Renal cortex interstitium (tissue), 11 donors: ENCODE results near the gene RBFOX1. TPM values are rescaled to one million over a fixed set of nuclear protein-coding genes. Genes with fewer than 3 reads are reported as not detected.
"Not testable (repeated sequence)": the region's sequence is repeated elsewhere in the genome, so short reads cannot be mapped to it uniquely, and the experiment has no call there.

Experiments
- DNase-seq, 11 donors: peaks; one replicate each; pipeline ENCODE4 v3.0.0-alpha.2; 2013; ENCODE audit warnings: low read depth in 9 of 11, low spot score in 4 of 11; ENCODE audit errors: extremely low read depth in 1 of 11
- polyA plus RNA-seq, 3 donors: library from polyadenylated mRNA; unstranded; fragments of 120-200 nt; gene quantifications; one replicate each; pipeline ENCODE4 v1.2.1, GENCODE V29; 2013; ENCODE audit not compliant: insufficient read length in 3 of 3

Gene RBFOX1
- polyA plus RNA-seq, 3 donors: 2.7 to 4.3 (median 3.0) TPM

GRCh38 chr16:7442050-7442449, 109.4 kb downstream of the RBFOX1 start:
- DNase-seq: no peak

- DNase-seq: no peak
These were observed 110.5 kb downstream of the RBFOX1 start for GRCh38 chr16:7443142-7443541.

DNA sequence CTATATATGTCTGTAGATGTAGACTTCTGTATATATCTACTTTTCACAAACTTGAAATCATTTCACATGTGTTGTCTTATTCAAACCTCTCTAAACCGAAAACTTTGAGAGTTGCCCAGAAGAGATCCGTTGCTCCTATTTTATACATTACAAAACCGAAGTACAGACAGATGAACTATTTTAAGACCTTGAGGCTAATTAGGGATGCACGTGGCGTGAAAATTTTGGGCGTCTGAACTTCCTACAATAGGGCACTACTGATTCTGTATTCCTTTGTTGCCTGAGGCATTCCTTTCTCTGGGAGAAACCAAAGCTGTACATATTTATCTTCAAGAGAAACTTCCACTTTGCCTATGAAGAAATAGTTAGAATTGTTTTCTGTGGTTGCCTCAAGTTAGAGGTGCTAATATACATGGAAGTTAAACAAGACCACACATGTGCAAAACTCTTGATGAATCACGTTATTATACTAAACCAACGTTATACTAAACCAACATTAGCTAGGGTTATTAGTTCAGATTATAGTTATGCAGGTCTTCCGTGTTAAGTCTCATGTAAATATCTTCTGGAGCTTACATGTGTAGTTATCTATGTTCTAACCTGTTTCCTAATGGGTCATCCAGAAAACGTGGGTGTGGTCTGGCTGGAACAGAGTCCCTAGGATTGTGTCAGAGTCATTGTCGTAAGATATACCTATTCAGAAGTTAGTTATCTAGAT, 111.2 kb downstream of the RBFOX1 start:
- DNase-seq: no peak

- DNase-seq: no peak
These were observed 116.7 kb downstream of the RBFOX1 start for GRCh38 chr16:7449306-7449705.

DNA sequence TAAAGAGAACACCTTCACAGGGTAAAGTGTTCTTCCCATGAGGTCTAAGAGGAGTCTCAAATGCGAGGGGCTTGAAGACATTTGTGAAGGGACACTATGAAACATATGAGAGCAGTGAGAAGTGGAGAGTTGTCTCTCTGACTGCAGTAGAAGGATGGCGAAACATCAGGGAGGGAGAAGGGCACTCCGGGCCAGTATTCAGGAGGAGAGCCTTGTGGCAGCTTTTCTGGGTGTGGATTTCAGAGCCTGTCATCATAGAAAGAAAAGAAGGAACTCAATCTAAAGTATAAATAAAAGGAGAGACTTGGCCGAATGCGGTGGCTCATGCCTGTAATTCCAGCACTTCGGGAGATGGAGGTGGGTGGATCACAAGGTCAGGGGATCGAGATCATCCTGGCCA, 117.2 kb downstream of the RBFOX1 start:
- no peak for DNase-seq

DNA sequence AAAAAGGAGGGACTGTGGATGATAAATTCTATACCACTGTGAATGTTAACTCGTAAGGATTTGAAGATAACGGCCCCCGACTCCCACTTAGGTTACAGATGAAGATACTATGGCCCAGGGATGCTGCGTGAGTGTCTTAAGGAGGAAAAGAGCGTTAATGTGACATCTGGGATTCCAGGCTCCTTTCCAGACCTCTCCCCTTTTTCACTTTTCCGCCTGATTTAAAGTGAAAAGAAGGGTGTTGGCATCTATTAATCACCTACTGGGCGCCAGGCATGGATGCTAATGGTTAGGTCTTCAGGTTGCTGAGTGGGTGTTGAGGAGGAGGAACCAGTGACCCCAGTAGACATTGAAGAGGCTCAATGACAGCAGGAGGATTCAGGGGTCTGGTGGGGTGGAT, 117.8 kb downstream of the RBFOX1 start:
- peak in 1 of 11 donors; percentile 14 for DNase-seq

GRCh38 chr16:7452090-7452489, 119.4 kb downstream of the RBFOX1 start:
- no peak for DNase-seq

DNA sequence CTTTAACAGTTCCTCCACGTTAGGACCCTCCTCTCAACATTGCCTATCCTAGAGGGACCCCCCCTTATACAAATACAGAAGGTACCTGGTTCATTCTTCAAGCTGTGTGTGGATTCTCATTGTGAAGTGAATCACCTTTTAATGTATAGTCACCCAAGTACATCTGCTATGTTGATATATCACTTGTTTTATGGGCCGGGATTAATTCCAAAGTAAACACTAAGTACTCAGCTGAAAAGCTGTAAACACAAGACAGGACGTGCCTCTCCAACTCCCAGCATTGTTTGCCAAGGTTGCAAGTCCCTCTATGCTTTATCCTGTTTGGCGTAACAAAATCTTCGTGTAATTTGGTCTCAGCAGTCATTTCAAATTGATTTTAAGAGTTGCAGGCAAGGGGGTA, 123.6 kb downstream of the RBFOX1 start:
- DNase-seq: peak in 8 of 11 donors; percentile 12 to 59 (median 30)

GRCh38 chr16:7458144-7458543, 125.5 kb downstream of the RBFOX1 start:
- DNase-seq: no peak

DNA sequence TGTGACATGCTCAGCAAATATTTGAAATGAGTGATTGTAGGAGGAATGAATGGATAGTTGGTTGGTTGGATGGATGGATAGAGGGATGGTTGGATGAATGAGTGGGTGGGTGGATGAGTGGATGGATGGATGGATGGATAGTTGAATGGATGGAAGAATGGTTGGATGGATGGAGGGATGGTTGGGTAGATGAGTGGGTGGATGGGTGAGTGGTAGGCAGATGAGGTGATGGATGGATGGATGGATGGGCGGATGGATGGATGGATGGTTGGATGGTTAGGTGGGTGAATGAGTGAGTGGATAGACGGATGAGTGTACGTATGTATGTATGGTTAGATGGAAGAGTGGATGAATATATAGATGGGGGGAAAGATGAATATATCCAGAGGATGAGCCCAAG, 137.7 kb downstream of the RBFOX1 start:
- no peak for DNase-seq

- DNase-seq: no peak
These were observed 138.6 kb downstream of the RBFOX1 start for GRCh38 chr16:7471268-7471667.

GRCh38 chr16:7482032-7482431, 149.4 kb downstream of the RBFOX1 start:
- no peak for DNase-seq

DNA sequence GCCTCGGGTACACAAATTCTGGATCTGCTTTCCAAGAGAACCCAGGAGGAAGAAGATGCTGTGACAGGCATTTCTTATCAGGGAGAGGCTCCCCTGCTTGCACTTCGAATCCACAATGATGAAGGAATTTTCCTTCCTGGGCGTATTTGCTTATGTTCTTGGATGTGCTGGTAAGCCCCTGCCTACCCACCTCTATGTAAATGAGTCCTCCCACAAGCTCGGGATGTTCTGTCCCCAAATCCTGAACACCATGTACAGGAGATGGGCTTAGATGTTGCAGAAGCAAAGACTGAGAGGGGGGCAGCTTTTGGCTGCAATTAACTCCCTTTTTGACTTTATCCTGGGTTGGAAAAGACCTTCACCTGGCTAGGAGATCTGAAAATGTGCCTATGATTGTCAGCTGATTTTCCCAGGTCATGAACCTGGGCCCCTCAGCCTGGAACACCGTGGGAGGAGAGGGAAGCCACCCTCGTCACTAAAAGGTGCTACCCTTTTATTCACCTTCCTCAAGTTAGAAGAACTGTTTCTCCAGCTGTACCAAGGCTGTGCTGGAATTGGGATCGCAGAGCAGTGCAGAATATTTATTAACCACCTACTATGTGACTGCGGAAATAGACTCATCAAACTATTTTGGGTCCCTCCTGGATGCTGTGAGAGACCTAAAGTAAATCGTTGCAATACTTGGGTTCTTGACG, 150.1 kb downstream of the RBFOX1 start:
- no peak for DNase-seq

- no peak for DNase-seq
These were observed 155.1 kb downstream of the RBFOX1 start for GRCh38 chr16:7487574-7488323.

DNA sequence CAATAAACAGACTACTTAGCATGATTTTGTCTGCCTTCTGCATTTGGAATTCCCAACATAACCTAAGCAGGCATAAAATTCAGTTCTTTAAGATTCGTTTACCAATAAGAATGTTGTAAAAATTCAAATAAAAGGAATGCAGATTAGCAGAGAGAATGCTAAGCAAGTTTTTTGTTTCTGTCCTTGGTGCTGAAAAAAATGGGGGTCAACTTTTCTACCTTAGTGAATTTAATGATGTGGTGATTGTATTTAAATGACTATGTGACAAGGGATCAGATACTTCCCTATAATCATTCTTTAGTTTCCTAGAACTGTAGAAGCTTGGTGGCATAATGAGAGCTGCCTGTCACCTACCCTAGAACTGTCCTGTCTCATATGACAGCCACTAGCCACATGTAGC, 159.5 kb downstream of the RBFOX1 start:
- no peak for DNase-seq

DNA sequence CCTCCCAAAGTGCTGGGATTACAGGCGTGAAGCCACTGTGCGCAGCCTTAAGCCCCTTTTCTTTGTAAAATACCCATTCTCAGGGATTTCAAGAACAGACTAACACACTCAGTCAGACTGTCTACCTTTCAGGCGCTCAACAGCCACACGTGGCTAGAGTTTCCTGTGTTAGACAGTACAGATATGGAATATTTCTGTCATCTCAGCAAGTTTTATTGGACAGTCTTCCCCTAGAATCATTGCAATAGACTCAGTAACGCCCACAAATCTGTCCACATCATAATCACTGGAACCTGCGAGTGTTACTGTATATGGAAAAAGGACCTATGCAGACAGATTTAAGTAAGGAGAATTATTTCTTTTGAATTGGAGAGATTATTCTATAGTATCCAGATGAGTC, 160.5 kb downstream of the RBFOX1 start:
- no peak for DNase-seq

DNA sequence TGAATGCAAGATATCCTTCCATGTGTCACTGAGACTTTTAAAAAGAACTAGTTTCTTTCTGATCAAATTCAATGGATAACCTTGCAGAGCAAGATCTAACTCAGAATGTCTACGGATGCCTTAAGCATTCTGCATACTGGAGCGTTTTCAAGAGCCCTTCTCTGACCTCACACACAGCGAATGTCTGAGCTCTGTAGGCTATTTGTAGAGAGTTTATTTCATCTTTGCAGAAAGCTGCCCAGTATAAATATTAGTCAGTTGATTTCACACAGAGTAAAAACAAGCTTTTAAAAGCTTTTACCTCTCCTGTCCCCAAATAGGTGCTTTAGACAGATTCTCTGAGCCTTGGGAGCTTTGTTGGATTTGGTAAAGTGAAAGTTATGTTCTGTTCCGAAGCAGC, 165.0 kb downstream of the RBFOX1 start:
- no peak for DNase-seq

DNA sequence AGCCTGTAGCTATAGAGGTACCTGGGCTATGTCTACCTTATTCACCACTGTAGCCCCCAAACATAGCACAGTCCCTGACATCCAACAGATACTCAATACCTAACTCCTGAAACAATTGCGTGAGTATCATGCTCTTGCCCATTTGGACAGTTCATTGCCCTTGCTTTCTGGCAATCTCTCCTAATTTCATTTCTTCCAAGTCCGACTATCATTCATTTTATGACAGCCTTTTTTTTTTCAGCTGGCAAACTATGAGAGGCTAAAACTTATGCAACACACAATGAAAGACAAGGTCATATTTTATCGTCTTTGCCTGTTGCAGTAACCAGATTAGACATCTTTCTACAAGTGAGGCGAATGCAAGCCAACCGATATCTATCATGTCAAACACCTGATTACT, 169.2 kb downstream of the RBFOX1 start:
- DNase-seq: no peak

GRCh38 chr16:7502591-7503157, 170.0 kb downstream of the RBFOX1 start:
- not testable (repeated sequence) for DNase-seq

GRCh38 chr16:7503666-7504065, 171.0 kb downstream of the RBFOX1 start:
- no peak for DNase-seq
